HG03039 (cell line): ENCODE measurements around the gene LIN9.

Experiments
- ATAC-seq: cut with Tn5 transposase; IDR thresholded peaks from one replicate; pipeline ENCODE4 v1.9.1; 2021; ENCODE audit warnings: mild to moderate bottlenecking, moderate library complexity; ENCODE audit not compliant: unreplicated experiment

Gene LIN9

GRCh38 chr1:226181996-226182714, 126.8 kb downstream of the LIN9 start:
- no peak for ATAC-seq
